Kasumi-1 (cell line): ENCODE measurements around the gene GLRX3.

Experiments used
- DNase-seq, 2 experiments: peaks; one replicate each; lab custom pipeline; 2025; lab: John Stamatoyannopoulos, UW

GLRX3 gene

GRCh38 chr10:130208807-130209206 is 72.6 kb downstream of the GLRX3 start:
- DNase-seq: no peak

GRCh38 chr10:130212746-130213145 is 76.6 kb downstream of the GLRX3 start:
- no peak for DNase-seq

- DNase-seq: no peak
Measured at GRCh38 chr10:130213286-130214080, 77.3 kb downstream of the GLRX3 start.

- no peak for DNase-seq
Measured at GRCh38 chr10:130214431-130214830, 78.2 kb downstream of the GLRX3 start.

- DNase-seq: no peak
Measured at GRCh38 chr10:130215151-130215930, 79.2 kb downstream of the GLRX3 start.

GRCh38 chr10:130215931-130216231 is 79.7 kb downstream of the GLRX3 start:
- no peak for DNase-seq

GRCh38 chr10:130218181-130218641 is 82.0 kb downstream of the GLRX3 start:
- DNase-seq: no peak

GRCh38 chr10:130218936-130219335 is 82.7 kb downstream of the GLRX3 start:
- DNase-seq: no peak

- DNase-seq: no peak
Measured at GRCh38 chr10:130220251-130221185, 84.3 kb downstream of the GLRX3 start.

- no peak for DNase-seq
Measured at GRCh38 chr10:130221456-130222375, 85.5 kb downstream of the GLRX3 start.

- DNase-seq: no peak
Measured at GRCh38 chr10:130222381-130222780, 86.2 kb downstream of the GLRX3 start.

- DNase-seq: no peak
Measured at GRCh38 chr10:130224228-130224627, 88.0 kb downstream of the GLRX3 start.

- DNase-seq: no peak
Measured at GRCh38 chr10:130226012-130226411, 89.8 kb downstream of the GLRX3 start.

- no peak for DNase-seq
Measured at GRCh38 chr10:130227883-130228282, 91.7 kb downstream of the GLRX3 start.
